WERI-Rb-1 (cell line): ENCODE data around the gene ANKRD2.
"Not testable (repeated sequence)": the region's sequence is repeated elsewhere in the genome, so short reads cannot be mapped to it uniquely, and the experiment has no call there.

Experiments
- DNase-seq: peaks from one replicate; pipeline ENCODE4 v3.0.0-alpha.2; 2020
- H3K27ac ChIP-seq: fragments of 250-450 bp; sonication (Bioruptor Pico); 2 replicates; pipeline ENCODE4 v1.5.1; 2020; ENCODE audit warnings: mild to moderate bottlenecking, moderate library complexity
- H3K27me3 ChIP-seq: fragments of 250-450 bp; sonication (Bioruptor Pico); 2 replicates; pipeline ENCODE4 v1.5.1; 2021; ENCODE audit warnings: mild to moderate bottlenecking, low read depth, moderate library complexity; ENCODE audit not compliant: insufficient read depth, severe bottlenecking
- H3K36me3 ChIP-seq: fragments of 250-450 bp; sonication (Bioruptor Pico); 2 replicates; pipeline ENCODE4 v1.5.1; 2020; ENCODE audit warnings: mild to moderate bottlenecking, moderate library complexity
- H3K4me3 ChIP-seq: 2 replicates; pipeline ENCODE4 v1.5.1; 2011; ENCODE audit warnings: low read depth, mild to moderate bottlenecking, control low read depth, low read length
- H3K9me3 ChIP-seq: fragments of 250-450 bp; sonication (Bioruptor Pico); 2 replicates; pipeline ENCODE4 v1.5.1; 2021; ENCODE audit warnings: mild to moderate bottlenecking, moderate library complexity; ENCODE audit not compliant: severe bottlenecking
- CTCF ChIP-seq: IDR thresholded peaks from 2 replicates; pipeline ENCODE4 v1.5.1; 2011; ENCODE audit warnings: low read depth, mild to moderate bottlenecking, control low read depth, inconsistent platforms, low read length

ANKRD2 gene

GRCh38 chr10:97575127-97575668, 2.6 kb downstream of the ANKRD2 start:
- H3K27me3 ChIP-seq: no peaks in the 10 kb centered on the region
- no peaks in the 10 kb centered on the region for H3K9me3 ChIP-seq
- H3K27ac ChIP-seq: no peak overlapping the region
- H3K36me3 ChIP-seq: no peaks in the 10 kb centered on the region
- TF ChIP-seq CTCF: no peak
- no peak overlapping the region for H3K4me3 ChIP-seq
- no peak for DNase-seq

DNA sequence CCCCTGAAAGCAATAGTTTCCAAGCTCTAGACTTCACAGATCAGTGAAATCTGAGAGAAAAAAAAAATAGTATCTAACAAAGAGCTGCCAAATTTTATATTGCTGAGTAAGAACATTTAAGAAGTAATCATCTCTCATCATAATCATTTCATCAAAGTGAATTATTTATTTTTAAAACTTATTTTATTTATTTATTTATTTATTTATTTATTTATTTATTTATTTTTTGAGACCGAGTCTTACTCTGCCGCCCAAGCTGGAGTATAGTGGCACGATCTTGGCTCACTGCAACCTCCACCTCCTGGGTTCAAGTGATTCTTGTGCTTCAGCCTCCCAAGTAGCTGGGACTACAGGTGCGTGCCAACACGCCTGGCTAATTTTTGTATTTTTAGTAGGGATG, 3.9 kb downstream of the ANKRD2 start:
- H3K27me3 ChIP-seq, H3K36me3 ChIP-seq, H3K27ac ChIP-seq, DNase-seq, H3K9me3 ChIP-seq, H3K4me3 ChIP-seq: not testable (repeated sequence)

DNA sequence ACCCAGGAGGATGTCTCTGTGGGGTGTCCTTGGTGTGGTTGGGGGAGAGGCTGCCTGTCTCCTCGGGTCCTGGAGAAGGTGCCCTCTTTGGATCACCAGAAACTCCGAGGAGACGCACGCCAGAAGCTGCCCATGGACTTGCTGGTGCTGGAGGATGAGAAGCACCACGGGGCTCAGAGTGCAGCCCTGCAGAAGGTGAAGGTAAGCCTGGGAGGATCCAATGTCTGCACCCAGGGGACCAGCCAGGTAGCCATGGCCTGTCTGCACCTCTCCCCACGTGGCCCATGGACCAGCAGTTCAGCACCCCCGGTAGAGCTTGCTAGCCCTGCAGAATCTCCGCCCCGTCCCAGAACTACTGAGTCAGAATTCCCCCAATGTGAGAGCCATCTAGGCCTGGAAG, 5.1 kb downstream of the ANKRD2 start:
- no peak for TF ChIP-seq CTCF
- Histone ChIP-seq H3K9me3 (no peaks in the 10 kb centered on the region), H3K36me3 (no peaks in the 10 kb centered on the region), H3K27ac (no peak overlapping the region), H3K4me3 (no peak overlapping the region), H3K27me3 (no peaks in the 10 kb centered on the region)
- no peak for DNase-seq

GRCh38 chr10:97578171-97578844, 5.7 kb downstream of the ANKRD2 start:
- Histone ChIP-seq H3K36me3 (no peaks in the 10 kb centered on the region), H3K27me3 (no peaks in the 10 kb centered on the region), H3K9me3 (no peaks in the 10 kb centered on the region), H3K27ac (no peak overlapping the region), H3K4me3 (no peak overlapping the region)
- TF ChIP-seq CTCF: no peak
- no peak for DNase-seq

- TF ChIP-seq CTCF: no peak
- Histone ChIP-seq H3K27ac (no peak overlapping the region), H3K36me3 (no peaks in the 10 kb centered on the region), H3K27me3 (no peaks in the 10 kb centered on the region), H3K4me3 (no peak overlapping the region), H3K9me3 (no peaks in the 10 kb centered on the region)
- no peak for DNase-seq
Measured at GRCh38 chr10:97580421-97581367, 8.1 kb downstream of the ANKRD2 start.

GRCh38 chr10:97582169-97582568, 9.6 kb downstream of the ANKRD2 start:
- no peak for DNase-seq
- no peaks in the 10 kb centered on the region for H3K27me3 ChIP-seq
- no peak overlapping the region for H3K4me3 ChIP-seq
- no peaks in the 10 kb centered on the region for H3K9me3 ChIP-seq
- no peaks in the 10 kb centered on the region for H3K36me3 ChIP-seq
- H3K27ac ChIP-seq: no peak overlapping the region
- no peak for TF ChIP-seq CTCF
